HL-60 (cell line): ENCODE measurements around the gene CLCNKB.

Experiments used
- DNase-seq, 2 experiments: peaks; one replicate each; pipeline ENCODE4 v3.0.0-alpha.2; 2010 to 2020; ENCODE audit warnings: low read depth in 1 of 2, low spot score in 1 of 2
- H3K27ac ChIP-seq: fragments of 250-450 bp; sonication (Bioruptor Pico); replicated peaks from 2 replicates; pipeline ENCODE4 v1.5.1; 2020; ENCODE audit warnings: mild to moderate bottlenecking, moderate library complexity
- H3K27me3 ChIP-seq: fragments of 250-450 bp; sonication (Bioruptor Pico); 2 replicates; pipeline ENCODE4 v1.5.1; 2021; ENCODE audit warnings: mild to moderate bottlenecking, moderate library complexity; ENCODE audit not compliant: insufficient read depth, poor library complexity, severe bottlenecking
- H3K4me3 ChIP-seq: replicated peaks from 2 replicates; pipeline ENCODE4 v1.5.1; 2011; ENCODE audit warnings: mild to moderate bottlenecking, control low read depth, low read length; ENCODE audit not compliant: insufficient read depth
- GABPA ChIP-seq: IDR thresholded peaks from 2 replicates; pipeline ENCODE4 v1.6.1; 2012; ENCODE audit warnings: low read depth
- POLR2AphosphoS5 ChIP-seq: IDR thresholded peaks from 2 replicates; pipeline ENCODE4 v1.6.1; 2012; ENCODE audit warnings: low read depth
- SPI1 ChIP-seq: IDR thresholded peaks from 2 replicates; pipeline ENCODE4 v1.6.1; 2012; ENCODE audit warnings: low read depth, mild to moderate bottlenecking, borderline replicate concordance
- TF ChIP-seq, protein P1 (sequence below): IDR thresholded peaks from 2 replicates; pipeline ENCODE4 v1.6.1; 2012; ENCODE audit warnings: low read depth; ENCODE audit not compliant: insufficient replicate concordance
- TF ChIP-seq, protein P2 (sequence below): IDR thresholded peaks from one replicate; pipeline ENCODE4 v1.5.1; 2011; ENCODE audit warnings: low read length, control low read depth, inconsistent platforms; ENCODE audit not compliant: insufficient read depth

The CLCNKB gene

DNA sequence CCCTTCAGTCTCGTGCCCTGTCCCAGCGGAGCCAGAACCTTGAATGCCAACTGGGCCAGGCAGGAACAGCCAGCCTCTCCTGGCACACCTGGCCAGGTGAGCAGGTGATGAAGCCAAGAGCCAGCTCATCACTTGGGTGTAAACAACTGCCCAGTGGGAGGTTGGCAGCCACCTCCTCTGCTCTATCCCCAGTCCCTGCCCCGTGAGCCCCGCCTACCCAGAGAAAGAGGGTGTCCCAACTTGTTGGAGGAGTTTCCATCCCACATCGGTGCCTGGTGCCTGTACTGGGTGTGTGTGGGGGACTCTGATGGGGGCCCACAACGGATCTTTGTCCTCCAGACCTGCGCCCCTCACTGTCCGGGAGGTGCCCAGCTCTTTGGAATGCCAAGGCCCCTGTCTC lies 47.7 kb downstream of the CLCNKB start:
- Histone ChIP-seq H3K27ac (no peak overlapping the region), H3K27me3 (no peaks in the 10 kb centered on the region), H3K4me3 (no peak overlapping the region)
- TF ChIP-seq, protein P1, sequence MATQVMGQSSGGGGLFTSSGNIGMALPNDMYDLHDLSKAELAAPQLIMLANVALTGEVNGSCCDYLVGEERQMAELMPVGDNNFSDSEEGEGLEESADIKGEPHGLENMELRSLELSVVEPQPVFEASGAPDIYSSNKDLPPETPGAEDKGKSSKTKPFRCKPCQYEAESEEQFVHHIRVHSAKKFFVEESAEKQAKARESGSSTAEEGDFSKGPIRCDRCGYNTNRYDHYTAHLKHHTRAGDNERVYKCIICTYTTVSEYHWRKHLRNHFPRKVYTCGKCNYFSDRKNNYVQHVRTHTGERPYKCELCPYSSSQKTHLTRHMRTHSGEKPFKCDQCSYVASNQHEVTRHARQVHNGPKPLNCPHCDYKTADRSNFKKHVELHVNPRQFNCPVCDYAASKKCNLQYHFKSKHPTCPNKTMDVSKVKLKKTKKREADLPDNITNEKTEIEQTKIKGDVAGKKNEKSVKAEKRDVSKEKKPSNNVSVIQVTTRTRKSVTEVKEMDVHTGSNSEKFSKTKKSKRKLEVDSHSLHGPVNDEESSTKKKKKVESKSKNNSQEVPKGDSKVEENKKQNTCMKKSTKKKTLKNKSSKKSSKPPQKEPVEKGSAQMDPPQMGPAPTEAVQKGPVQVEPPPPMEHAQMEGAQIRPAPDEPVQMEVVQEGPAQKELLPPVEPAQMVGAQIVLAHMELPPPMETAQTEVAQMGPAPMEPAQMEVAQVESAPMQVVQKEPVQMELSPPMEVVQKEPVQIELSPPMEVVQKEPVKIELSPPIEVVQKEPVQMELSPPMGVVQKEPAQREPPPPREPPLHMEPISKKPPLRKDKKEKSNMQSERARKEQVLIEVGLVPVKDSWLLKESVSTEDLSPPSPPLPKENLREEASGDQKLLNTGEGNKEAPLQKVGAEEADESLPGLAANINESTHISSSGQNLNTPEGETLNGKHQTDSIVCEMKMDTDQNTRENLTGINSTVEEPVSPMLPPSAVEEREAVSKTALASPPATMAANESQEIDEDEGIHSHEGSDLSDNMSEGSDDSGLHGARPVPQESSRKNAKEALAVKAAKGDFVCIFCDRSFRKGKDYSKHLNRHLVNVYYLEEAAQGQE: no peak
- TF ChIP-seq POLR2AphosphoS5: no peak
- TF ChIP-seq SPI1: no peak
- no peak for TF ChIP-seq GABPA
- TF ChIP-seq, protein P2, sequence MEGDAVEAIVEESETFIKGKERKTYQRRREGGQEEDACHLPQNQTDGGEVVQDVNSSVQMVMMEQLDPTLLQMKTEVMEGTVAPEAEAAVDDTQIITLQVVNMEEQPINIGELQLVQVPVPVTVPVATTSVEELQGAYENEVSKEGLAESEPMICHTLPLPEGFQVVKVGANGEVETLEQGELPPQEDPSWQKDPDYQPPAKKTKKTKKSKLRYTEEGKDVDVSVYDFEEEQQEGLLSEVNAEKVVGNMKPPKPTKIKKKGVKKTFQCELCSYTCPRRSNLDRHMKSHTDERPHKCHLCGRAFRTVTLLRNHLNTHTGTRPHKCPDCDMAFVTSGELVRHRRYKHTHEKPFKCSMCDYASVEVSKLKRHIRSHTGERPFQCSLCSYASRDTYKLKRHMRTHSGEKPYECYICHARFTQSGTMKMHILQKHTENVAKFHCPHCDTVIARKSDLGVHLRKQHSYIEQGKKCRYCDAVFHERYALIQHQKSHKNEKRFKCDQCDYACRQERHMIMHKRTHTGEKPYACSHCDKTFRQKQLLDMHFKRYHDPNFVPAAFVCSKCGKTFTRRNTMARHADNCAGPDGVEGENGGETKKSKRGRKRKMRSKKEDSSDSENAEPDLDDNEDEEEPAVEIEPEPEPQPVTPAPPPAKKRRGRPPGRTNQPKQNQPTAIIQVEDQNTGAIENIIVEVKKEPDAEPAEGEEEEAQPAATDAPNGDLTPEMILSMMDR: no peak
- DNase-seq: no peak

GRCh38 chr1:16092097-16092922 lies 48.7 kb downstream of the CLCNKB start:
- no peak overlapping the region for H3K4me3 ChIP-seq
- H3K27me3 ChIP-seq: no peaks in the 10 kb centered on the region
- no peak for DNase-seq
- no peak overlapping the region for H3K27ac ChIP-seq
- TF ChIP-seq, protein P2: no peak
- TF ChIP-seq SPI1 (no peak), GABPA (no peak), POLR2AphosphoS5 (no peak)
- TF ChIP-seq, protein P1: no peak

DNA sequence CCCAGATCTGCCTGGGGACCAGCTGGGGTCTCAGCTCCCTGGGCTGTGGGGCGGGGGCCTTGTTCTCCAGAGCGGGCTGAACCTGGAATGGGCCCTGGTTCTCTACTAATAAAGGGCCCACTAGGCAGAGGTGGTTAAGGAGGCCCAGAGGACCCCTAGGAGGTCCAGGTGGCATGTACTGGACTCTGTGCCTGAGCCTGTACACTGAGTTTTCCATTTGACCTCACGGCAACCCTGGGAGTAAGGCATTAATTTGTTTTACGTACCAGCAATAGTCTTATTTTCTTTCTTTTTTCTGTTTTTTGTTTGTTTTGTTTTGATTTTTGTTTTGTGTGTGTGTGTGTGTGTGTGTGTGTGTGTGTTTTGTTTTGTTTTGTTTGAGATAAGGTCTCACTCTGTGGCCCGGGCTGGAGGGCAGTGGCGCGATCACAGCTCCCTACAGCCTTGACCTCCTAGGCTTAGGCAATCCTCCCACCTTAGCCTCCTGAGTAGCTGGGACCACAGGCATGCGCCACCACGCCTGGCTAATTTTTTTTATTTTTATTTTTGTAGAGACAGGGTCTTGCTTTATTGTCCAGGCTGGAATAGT lies 49.4 kb downstream of the CLCNKB start:
- H3K27me3 ChIP-seq: no peaks in the 10 kb centered on the region
- no peak overlapping the region for H3K27ac ChIP-seq
- no peak overlapping the region for H3K4me3 ChIP-seq
- no peak for DNase-seq
- TF ChIP-seq, protein P2: no peak
- TF ChIP-seq SPI1 (no peak), POLR2AphosphoS5 (no peak), GABPA (no peak)
- TF ChIP-seq, protein P1: no peak
